Measurements from ENCODE around the gene GRM7.

Gene GRM7

GRCh38 chr3:7709376-7710082 lies 848.6 kb downstream of the GRM7 start:
- no peak for DNase-seq (ENCODE audit: low spot score)
- no peak for TF ChIP-seq CTCF (IDR thresholded peaks at IDR 0.05; ENCODE audit: borderline replicate concordance, control extremely low read depth, extremely low read depth, insufficient read depth, missing control alignments)
- in situ Hi-C loops (cut with MboI; ENCODE audit: low sequenced_read_pairs, unreplicated experiment): no loop called here

- in situ Hi-C loops (cut with MboI; ENCODE audit: low sequenced_read_pairs, unreplicated experiment): no loop called here
- no peak for TF ChIP-seq CTCF (IDR thresholded peaks at IDR 0.05; ENCODE audit: borderline replicate concordance, control extremely low read depth, extremely low read depth, insufficient read depth, missing control alignments)
- no peak for DNase-seq (ENCODE audit: low spot score)
Observed at GRCh38 chr3:7710284-7710683, 849.4 kb downstream of the GRM7 start.

GRCh38 chr3:7713724-7714123 lies 852.8 kb downstream of the GRM7 start:
- in situ Hi-C loops (cut with MboI; ENCODE audit: low sequenced_read_pairs, unreplicated experiment): no loop called here
- TF ChIP-seq CTCF (IDR thresholded peaks at IDR 0.05; ENCODE audit: borderline replicate concordance, control extremely low read depth, extremely low read depth, insufficient read depth, missing control alignments): no peak
- no peak for DNase-seq (ENCODE audit: low spot score)

- no peak for TF ChIP-seq CTCF (IDR thresholded peaks at IDR 0.05; ENCODE audit: borderline replicate concordance, control extremely low read depth, extremely low read depth, insufficient read depth, missing control alignments)
- in situ Hi-C loops (cut with MboI; ENCODE audit: low sequenced_read_pairs, unreplicated experiment): no loop called here
Observed at GRCh38 chr3:7720649-7721297, 859.9 kb downstream of the GRM7 start.

GRCh38 chr3:7721869-7722268 lies 861.0 kb downstream of the GRM7 start:
- in situ Hi-C loops (cut with MboI; ENCODE audit: low sequenced_read_pairs, unreplicated experiment): no loop called here
- no peak for DNase-seq (ENCODE audit: low spot score)
- TF ChIP-seq CTCF (IDR thresholded peaks at IDR 0.05; ENCODE audit: borderline replicate concordance, control extremely low read depth, extremely low read depth, insufficient read depth, missing control alignments): no peak

More at GRCh38 chr3:7720649-7721297, 859.9 kb downstream of the GRM7 start:
- DNase-seq (ENCODE audit: low spot score): no peak

GRCh38 chr3:7728566-7729519 lies 867.9 kb downstream of the GRM7 start:
- in situ Hi-C loops (cut with MboI; ENCODE audit: low sequenced_read_pairs, unreplicated experiment): no loop called here
- no peak for TF ChIP-seq CTCF (IDR thresholded peaks at IDR 0.05; ENCODE audit: borderline replicate concordance, control extremely low read depth, extremely low read depth, insufficient read depth, missing control alignments)
- no peak for DNase-seq (ENCODE audit: low spot score)
